ENCODE results near the gene C13orf42.

Gene C13orf42

DNA sequence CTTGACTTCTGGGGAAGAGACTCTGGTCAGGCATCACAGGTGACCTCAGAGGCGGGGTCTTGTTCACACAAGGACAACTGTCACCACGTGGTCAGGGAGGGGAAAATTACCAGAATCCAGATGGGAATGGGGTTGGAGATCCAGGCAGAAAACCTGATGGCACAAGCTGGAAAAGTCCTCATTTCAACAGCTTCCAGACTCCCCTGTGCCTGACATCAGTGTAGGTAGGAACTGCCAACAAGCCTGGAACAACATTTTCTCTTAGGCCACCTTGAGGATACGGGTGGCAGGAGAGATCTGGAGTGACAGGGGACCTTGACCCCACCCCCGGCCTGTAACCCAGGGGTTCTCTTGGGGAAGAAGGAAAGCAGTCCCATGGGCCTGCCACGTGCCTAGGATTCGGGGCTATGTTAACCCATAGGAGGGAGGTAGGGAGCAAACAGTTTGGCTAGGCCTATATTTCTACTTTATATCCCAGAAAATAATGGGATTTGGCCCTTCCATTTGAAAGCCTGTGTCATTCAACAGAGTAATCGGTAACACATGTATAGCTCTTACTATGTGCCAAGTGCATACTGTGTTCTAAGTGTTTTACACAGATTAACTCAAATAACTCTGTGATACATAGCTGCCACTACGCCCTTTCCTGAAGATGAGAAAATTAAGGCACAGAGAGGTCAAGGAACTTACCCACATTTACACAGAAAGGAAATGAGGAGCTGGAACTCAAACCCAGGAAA, 44.9 kb upstream of the C13orf42 start:
- Histone ChIP-seq H3K27me3 (ENCODE audit: insufficient read depth, low read depth) (no peaks in the 10 kb centered on the region), H4K20me1 (ENCODE audit: insufficient read depth) (no peaks in the 10 kb centered on the region), H3K79me2 (ENCODE audit: insufficient read depth, low read depth) (no peaks in the 10 kb centered on the region), H3K36me3 (ENCODE audit: insufficient read depth) (no peaks in the 10 kb centered on the region), H3K4me1 (ENCODE audit: low read depth, poor library complexity, severe bottlenecking) (no peaks in the 10 kb centered on the region), H3K4me3 (IDR thresholded peaks at IDR 0.05; ENCODE audit: insufficient read depth, low read depth, low read length) (no peak overlapping the region), H3K9ac (no peak overlapping the region), H3K27ac (no peak overlapping the region), H3K4me2 (no peak overlapping the region), H2AFZ (ENCODE audit: low read depth) (no peak overlapping the region)
- TF ChIP-seq, protein P1, sequence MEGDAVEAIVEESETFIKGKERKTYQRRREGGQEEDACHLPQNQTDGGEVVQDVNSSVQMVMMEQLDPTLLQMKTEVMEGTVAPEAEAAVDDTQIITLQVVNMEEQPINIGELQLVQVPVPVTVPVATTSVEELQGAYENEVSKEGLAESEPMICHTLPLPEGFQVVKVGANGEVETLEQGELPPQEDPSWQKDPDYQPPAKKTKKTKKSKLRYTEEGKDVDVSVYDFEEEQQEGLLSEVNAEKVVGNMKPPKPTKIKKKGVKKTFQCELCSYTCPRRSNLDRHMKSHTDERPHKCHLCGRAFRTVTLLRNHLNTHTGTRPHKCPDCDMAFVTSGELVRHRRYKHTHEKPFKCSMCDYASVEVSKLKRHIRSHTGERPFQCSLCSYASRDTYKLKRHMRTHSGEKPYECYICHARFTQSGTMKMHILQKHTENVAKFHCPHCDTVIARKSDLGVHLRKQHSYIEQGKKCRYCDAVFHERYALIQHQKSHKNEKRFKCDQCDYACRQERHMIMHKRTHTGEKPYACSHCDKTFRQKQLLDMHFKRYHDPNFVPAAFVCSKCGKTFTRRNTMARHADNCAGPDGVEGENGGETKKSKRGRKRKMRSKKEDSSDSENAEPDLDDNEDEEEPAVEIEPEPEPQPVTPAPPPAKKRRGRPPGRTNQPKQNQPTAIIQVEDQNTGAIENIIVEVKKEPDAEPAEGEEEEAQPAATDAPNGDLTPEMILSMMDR (conservative IDR thresholded peaks at IDR 0.05; ENCODE audit: low read depth, low read length): no peak

- no peaks in the 10 kb centered on the region for H3K4me1 ChIP-seq (ENCODE audit: low read depth, poor library complexity, severe bottlenecking)
- no peaks in the 10 kb centered on the region for H3K79me2 ChIP-seq (ENCODE audit: insufficient read depth, low read depth)
- no peaks in the 10 kb centered on the region for H3K36me3 ChIP-seq (ENCODE audit: insufficient read depth)
- H3K4me3 ChIP-seq (IDR thresholded peaks at IDR 0.05; ENCODE audit: insufficient read depth, low read depth, low read length): no peak overlapping the region
- H3K9ac ChIP-seq: no peak overlapping the region
- H3K4me2 ChIP-seq: no peak overlapping the region
- no peak overlapping the region for H3K27ac ChIP-seq
- no peaks in the 10 kb centered on the region for H4K20me1 ChIP-seq (ENCODE audit: insufficient read depth)
- H2AFZ ChIP-seq (ENCODE audit: low read depth): no peak overlapping the region
- H3K27me3 ChIP-seq (ENCODE audit: insufficient read depth, low read depth): no peaks in the 10 kb centered on the region
- TF ChIP-seq, protein P1 (conservative IDR thresholded peaks at IDR 0.05; ENCODE audit: low read depth, low read length): no peak
Measured at GRCh38 chr13:51155161-51155560, 44.1 kb upstream of the C13orf42 start.

GRCh38 chr13:51154029-51154555, 43.0 kb upstream of the C13orf42 start:
- H4K20me1 ChIP-seq (ENCODE audit: insufficient read depth): no peaks in the 10 kb centered on the region
- H3K27me3 ChIP-seq (ENCODE audit: insufficient read depth, low read depth): no peaks in the 10 kb centered on the region
- H3K4me1 ChIP-seq (ENCODE audit: low read depth, poor library complexity, severe bottlenecking): no peaks in the 10 kb centered on the region
- H2AFZ ChIP-seq (ENCODE audit: low read depth): no peak overlapping the region
- H3K36me3 ChIP-seq (ENCODE audit: insufficient read depth): no peaks in the 10 kb centered on the region
- H3K4me3 ChIP-seq (IDR thresholded peaks at IDR 0.05; ENCODE audit: insufficient read depth, low read depth, low read length): no peak overlapping the region
- H3K4me2 ChIP-seq: no peak overlapping the region
- H3K27ac ChIP-seq: no peak overlapping the region
- H3K9ac ChIP-seq: no peak overlapping the region
- TF ChIP-seq, protein P1 (conservative IDR thresholded peaks at IDR 0.05; ENCODE audit: low read depth, low read length): no peak
- H3K79me2 ChIP-seq (ENCODE audit: insufficient read depth, low read depth): no peaks in the 10 kb centered on the region

DNA sequence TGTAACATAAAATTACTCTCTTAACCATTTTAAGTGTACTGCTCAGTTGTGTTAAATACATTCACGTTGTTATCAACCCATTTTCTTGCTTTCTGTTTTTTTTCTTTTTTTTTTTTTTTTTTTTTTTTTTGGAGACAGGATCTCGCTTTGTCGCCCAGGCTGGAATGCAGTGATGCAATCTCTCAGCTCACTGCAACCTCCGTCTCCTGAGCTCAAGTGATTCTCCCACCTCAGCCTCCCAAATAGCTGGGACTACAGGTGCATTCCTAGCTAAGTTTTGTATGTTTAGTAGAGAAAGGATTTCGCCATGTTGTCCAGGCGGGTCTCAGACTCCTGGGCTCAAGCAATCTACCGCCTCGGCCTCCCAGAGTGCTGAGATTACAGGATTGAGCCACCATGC, 42.5 kb upstream of the C13orf42 start:
- TF ChIP-seq, protein P1 (conservative IDR thresholded peaks at IDR 0.05; ENCODE audit: low read depth, low read length): no peak
- Histone ChIP-seq H3K9ac (no peak overlapping the region), H3K27ac (no peak overlapping the region), H3K36me3 (ENCODE audit: insufficient read depth) (no peaks in the 10 kb centered on the region), H4K20me1 (ENCODE audit: insufficient read depth) (no peaks in the 10 kb centered on the region), H3K4me3 (IDR thresholded peaks at IDR 0.05; ENCODE audit: insufficient read depth, low read depth, low read length) (no peak overlapping the region), H3K79me2 (ENCODE audit: insufficient read depth, low read depth) (no peaks in the 10 kb centered on the region), H3K4me1 (ENCODE audit: low read depth, poor library complexity, severe bottlenecking) (no peaks in the 10 kb centered on the region), H2AFZ (ENCODE audit: low read depth) (no peak overlapping the region), H3K27me3 (ENCODE audit: insufficient read depth, low read depth) (no peaks in the 10 kb centered on the region), H3K4me2 (no peak overlapping the region)

Data from KMS-11 (cell line).